NCI-H2196 treated with DMSO at 0.1 percent for 48 hours (cell line): ENCODE data around the gene TFAM.

Experiments used
- DNase-seq: peaks from one replicate; lab custom pipeline; 2025; ENCODE audit not compliant: unreplicated experiment; lab: John Stamatoyannopoulos, UW

Gene TFAM

DNA sequence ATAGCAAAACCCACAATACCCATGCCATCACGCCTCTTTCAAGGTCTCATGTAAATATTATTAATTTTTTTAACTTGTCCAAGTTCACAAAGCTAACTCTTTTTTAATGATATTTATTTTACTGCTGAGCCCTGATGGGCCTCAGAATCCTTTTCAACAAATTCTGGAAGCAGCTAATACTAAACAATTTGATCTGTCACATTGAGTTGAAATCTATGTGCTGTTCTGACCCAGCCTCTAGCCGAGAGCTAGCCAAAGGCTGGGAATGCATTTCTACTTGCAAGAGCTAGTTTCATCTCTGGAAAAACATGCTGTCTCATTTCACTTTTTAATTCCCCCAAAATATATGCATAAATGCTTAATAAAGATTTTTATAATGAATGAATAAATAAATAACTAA is 47.9 kb downstream of the TFAM start:
- no peak for DNase-seq

DNA sequence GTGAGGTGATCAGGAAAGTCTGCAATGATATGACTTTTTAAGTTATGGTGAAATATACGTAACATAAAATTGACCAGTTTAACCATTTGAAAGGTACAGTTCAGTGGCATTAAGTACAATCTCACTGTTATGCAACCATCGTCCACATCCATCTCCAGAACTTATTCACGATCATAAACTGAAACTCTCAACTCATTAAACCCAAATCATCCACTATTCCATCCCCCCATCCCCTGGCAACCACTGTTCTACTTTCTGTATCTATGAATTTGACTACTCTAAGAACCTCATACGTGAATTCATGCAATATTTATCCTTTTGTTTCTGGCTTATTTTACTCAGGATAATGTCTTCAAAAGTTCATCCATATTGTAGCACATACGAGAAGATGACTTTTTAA is 48.4 kb downstream of the TFAM start:
- no peak for DNase-seq

DNA sequence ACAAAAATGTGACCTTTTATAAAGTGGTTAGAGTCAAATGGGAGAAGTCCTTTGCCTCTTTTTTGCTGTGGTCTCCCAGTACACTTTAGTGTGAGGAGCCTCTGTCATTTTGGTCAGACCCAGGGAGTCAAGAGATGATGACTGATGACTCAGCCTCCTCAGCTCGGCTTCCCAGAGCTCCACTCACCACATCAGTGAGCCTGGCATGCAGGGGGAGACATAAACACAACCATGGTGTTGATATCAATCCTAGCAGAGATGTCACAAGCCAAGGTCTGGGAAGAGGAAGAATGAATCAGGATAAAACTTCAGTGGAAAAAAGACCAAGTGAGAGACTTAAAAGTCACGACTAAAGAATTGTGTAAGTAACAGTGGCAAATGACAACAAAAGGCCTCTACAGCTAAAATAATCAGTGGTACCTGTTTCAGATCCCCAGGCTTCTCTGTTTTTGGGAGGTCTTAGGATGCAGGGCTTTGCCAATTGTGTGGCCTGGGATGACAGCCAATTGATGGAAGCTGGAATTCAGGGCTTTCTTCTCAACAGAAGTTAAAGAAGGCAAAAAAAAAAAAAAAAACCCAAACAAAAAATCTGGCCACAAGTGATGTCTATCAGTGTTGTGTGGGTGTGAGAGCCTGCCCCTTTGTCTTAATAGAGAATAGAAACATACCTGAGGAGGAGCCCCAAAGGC is 50.2 kb downstream of the TFAM start:
- no peak for DNase-seq

DNA sequence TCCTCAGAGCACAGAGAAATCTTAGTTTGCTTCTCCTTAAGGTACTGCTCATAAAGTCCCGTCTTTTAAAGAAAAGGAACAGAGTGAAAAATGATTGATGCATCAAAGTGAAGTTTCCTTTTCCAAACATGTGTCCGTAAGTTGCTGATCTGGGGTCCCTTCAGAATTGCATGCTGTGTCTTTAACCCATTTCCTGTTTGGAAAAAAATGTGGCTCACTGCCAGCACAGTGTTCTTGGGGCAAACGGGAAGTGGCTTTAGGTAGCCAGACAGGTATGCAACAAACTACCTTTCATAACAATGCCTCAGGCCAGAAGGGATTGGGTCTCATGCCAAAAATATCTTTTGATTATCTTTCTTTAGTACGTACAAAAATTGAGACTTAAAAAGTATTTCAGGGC is 50.9 kb downstream of the TFAM start:
- no peak for DNase-seq

DNA sequence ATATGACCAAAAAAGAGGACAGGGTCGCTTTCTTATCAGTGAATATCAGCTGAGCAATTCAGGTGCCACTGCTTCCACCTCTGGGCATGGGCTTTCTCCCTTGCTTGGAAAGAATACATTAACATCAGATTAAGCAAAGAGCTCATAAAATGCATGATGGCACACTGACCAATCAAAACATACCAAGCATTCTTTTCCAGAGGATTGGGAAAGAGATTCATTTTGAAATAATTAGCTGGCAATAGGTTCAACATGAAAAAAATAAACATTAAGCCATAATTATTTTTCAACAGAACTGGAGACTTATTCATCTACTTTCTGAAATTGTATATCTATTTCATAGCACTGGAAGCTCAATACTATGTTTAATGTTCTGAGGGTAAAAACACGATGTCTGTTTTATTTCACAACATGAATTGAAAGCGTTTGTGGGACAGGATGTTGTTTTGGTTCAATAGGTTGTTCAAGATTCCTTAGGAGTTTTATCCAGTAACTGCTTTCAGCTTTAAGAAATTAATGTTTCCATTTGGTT is 53.2 kb downstream of the TFAM start:
- DNase-seq: no peak

DNA sequence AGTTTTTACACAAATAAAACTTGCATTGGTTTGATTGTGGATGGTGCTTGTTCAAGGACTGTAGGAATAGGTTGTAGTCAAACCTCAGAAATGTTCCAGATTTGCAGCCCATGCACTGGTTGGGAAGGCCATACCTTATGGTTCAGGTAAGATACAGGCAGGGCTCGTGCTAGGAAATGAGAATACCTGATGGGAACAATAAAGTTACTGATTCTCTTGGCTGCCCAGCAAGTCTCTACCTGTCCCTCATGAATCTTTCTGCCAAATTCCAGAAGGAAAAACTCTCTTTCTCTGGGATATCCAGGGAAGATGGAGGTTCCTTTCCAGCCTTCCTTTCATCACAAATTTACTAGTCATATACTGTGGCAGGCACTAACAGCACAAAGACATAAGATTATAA is 53.8 kb downstream of the TFAM start:
- DNase-seq: no peak

DNA sequence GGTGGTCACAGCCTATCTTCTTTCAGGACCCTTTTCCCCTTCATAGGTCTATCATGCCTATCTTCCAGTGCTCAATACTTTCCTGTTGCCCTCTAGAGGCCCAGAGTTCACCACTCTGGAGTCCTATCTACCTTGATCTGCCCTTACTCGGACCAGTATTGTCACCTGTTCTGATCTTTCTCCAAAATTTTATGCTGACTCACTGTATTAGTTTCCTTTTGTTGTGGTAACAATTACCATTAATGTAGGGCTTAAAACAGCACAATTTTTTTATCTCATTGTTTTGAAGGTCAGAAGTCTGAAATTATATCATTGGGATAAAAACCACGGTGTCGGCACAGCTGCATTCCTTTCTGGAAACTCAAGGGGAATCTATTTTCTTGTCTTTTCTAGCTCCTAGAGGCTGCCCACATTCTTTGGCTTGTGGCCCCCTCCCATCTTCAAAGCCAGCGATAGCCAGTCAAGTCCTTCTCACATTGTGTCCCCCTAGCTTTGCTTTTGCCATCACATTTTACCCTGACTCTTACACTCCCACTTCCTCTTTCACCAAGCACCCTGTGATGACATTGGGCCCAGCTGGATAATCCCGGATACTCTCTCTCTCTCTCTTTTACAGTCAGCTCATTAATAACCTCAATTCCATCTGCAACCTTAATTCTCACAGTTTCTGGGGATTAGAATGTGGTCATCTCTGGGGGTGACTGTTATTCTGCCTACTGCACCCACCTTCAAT is 54.6 kb downstream of the TFAM start:
- no peak for DNase-seq

DNA sequence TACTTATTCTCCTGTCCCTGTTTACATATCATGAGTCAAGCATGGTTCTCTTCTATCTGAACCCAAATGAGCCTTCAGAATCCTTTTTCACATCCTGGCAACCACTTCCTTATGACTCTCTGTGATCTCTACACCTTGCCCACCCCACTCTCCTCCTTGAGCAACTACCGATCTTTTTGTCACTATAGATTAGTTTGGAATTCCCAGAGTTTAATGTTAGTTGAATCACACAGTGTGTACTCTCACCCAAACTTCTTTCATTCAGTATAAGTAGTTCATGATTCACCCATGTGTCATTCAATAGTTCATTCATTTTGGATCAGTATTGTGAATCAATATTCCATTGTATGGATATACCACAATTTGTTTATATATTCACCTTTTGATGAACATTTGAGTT is 55.3 kb downstream of the TFAM start:
- DNase-seq: no peak

DNA sequence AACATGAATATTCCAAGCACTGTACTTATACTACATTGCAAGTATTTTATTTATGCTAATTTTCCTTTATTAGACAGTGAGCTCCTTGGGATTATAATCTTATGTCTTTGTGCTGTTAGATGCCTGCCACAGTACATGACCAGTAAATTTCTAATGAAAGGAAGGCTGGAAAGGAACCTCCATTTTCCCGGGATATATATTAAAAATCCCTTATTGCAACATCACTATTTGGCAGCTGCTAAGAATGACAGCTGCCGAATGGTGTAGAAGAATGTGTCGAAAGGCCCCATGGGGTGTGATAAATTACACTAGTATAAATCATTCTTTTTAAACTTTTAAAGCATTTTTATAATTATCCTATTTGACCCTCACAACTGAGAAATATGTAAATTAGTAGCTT is 59.1 kb downstream of the TFAM start:
- DNase-seq: no peak

DNA sequence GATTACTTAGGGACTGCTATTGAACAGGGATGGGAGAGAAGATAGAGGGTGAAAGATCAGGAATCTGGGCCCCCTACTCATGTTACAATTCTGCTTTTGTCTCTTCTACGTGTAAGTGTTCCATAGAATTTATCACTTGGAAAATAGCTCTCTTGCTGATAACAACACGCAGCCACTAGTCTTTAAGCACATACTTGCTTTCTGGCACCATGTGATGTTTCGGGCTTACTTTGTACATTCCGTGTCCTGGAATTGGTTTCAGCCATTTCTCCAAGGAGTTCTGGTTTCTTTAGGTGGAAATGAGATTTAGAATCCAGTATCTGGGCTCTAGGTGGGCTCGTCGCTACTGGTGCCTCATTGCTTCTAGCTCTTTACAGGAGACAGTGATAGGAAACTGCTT is 59.7 kb downstream of the TFAM start:
- DNase-seq: no peak

DNA sequence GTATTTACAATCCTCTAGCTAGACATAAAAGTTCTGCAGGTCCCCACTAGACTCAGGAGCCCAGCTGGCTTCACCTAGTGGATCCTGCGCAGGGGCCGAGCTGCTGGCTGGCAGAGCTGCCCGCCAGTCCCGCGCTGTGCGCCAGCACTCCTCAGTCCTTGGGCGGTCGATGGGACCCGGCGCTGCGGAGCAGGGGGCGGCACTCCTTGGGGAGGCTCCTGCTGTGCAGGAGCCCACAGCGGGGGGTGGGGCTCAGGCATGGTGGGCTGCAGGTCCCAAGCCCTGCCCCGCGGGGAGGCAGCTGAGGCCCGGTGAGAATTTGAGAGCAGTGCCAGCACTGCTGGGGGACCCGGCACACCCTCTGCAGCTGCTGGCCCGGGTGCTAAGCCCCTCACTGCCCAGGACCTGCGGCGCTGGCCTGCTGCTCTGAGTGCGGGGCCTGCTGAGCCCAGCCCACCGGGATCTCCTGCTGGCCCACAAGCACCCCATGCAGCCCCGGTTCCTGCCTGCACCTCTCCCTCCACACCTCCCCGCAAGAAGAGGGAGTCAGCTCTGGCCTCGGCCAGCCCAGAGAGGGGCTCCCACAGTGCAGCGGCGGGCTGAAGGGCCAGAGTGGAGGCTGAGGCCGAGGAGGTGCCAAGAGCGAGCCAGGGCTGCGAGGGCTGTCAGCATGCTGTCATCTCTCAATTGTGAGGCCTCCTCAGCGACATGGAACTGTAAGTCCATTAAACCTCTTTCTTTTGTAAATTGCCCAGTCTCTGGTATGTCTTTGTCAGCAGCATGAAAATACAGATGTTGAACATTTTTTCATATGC is 63.1 kb downstream of the TFAM start:
- no peak for DNase-seq
